Stimulated activated CD8-positive, alpha-beta memory T cell treated with anti-CD3 and anti-CD28 coated beads, Interleukin-7, amount 100 ng/mL, for 4 hours (primary cell): Measurements from ENCODE around the gene SAG.

Source experiments
- DNase-seq, 2 donors: peaks; one replicate each; pipeline ENCODE4 v3.0.0-alpha.2; 2020; ENCODE audit warnings: low read depth in 2 of 2

Gene SAG

GRCh38 chr2:233307565-233307964, at the start of gene SAG:
Gene SAG (plus strand): TSS chr2:233307816. CDS start chr2:233309190, 1,374 bp downstream.
- no peak for DNase-seq

GRCh38 chr2:233258211-233258610, 49.4 kb upstream of the SAG start:
- DNase-seq: no peak

GRCh38 chr2:233259730-233260129, 47.9 kb upstream of the SAG start:
- DNase-seq: no peak

- DNase-seq: no peak
These were observed 47.0 kb upstream of the SAG start for GRCh38 chr2:233260661-233261060.

GRCh38 chr2:233261819-233262555, 45.6 kb upstream of the SAG start:
- no peak for DNase-seq

- no peak for DNase-seq
These were observed 45.1 kb upstream of the SAG start for GRCh38 chr2:233262562-233262961.

- no peak for DNase-seq
These were observed 44.5 kb upstream of the SAG start for GRCh38 chr2:233263045-233263570.

GRCh38 chr2:233264667-233265066, 42.9 kb upstream of the SAG start:
- DNase-seq: no peak

- no peak for DNase-seq
These were observed 41.7 kb upstream of the SAG start for GRCh38 chr2:233265899-233266431.

GRCh38 chr2:233266481-233266880, 41.1 kb upstream of the SAG start:
- no peak for DNase-seq

- peak; percentile 66 to 77 for DNase-seq
These were observed 39.9 kb upstream of the SAG start for GRCh38 chr2:233267516-233268245.

- no peak for DNase-seq
These were observed 37.2 kb upstream of the SAG start for GRCh38 chr2:233270366-233270765.

GRCh38 chr2:233270951-233271350, 36.7 kb upstream of the SAG start:
- no peak for DNase-seq

GRCh38 chr2:233271693-233272092, 35.9 kb upstream of the SAG start:
- no peak for DNase-seq

GRCh38 chr2:233273120-233273519, 34.5 kb upstream of the SAG start:
- DNase-seq: no peak

- no peak for DNase-seq
These were observed 32.4 kb upstream of the SAG start for GRCh38 chr2:233275223-233275622.

GRCh38 chr2:233278921-233279320, 28.7 kb upstream of the SAG start:
- no peak for DNase-seq

- DNase-seq: no peak
These were observed 27.4 kb upstream of the SAG start for GRCh38 chr2:233280114-233280693.

- DNase-seq: no peak
These were observed 26.1 kb upstream of the SAG start for GRCh38 chr2:233281553-233281952.

GRCh38 chr2:233281992-233282603, 25.5 kb upstream of the SAG start:
- DNase-seq: no peak

GRCh38 chr2:233285921-233286320, 21.7 kb upstream of the SAG start:
- DNase-seq: no peak

GRCh38 chr2:233287871-233288270, 19.7 kb upstream of the SAG start:
- no peak for DNase-seq
